ENCODE measurements around the gene FNDC10.

GRCh38 chr1:1583347-1584010, 16.5 kb downstream of the FNDC10 start:
- TF ChIP-seq, protein P1, sequence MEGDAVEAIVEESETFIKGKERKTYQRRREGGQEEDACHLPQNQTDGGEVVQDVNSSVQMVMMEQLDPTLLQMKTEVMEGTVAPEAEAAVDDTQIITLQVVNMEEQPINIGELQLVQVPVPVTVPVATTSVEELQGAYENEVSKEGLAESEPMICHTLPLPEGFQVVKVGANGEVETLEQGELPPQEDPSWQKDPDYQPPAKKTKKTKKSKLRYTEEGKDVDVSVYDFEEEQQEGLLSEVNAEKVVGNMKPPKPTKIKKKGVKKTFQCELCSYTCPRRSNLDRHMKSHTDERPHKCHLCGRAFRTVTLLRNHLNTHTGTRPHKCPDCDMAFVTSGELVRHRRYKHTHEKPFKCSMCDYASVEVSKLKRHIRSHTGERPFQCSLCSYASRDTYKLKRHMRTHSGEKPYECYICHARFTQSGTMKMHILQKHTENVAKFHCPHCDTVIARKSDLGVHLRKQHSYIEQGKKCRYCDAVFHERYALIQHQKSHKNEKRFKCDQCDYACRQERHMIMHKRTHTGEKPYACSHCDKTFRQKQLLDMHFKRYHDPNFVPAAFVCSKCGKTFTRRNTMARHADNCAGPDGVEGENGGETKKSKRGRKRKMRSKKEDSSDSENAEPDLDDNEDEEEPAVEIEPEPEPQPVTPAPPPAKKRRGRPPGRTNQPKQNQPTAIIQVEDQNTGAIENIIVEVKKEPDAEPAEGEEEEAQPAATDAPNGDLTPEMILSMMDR (IDR thresholded peaks at IDR 0.05), result no peak
- no peak for TF ChIP-seq POLR2A (IDR thresholded peaks at IDR 0.05)
